Mucosa of descending colon (tissue), 3 donors: ENCODE data around the gene SAMHD1. TPM values are rescaled to one million over a fixed set of nuclear protein-coding genes. Genes with fewer than 3 reads are reported as not detected.
A peak's percentile ranks its signal among the peaks of the same experiment; 100 is the strongest.
"Not testable (repeated sequence)": the region's sequence is repeated elsewhere in the genome, so short reads cannot be mapped to it uniquely, and the experiment has no call there.

Experiments
- ATAC-seq: fragments of 200-7000 bp; cut with Tn5 transposase; one replicate; pipeline ENCODE4 v1.9.1; 2020; ENCODE audit warnings: mild to moderate bottlenecking, moderate library complexity
- DNase-seq, 3 donors: peaks; one replicate each; pipeline ENCODE4 v3.0.0-alpha.2; 2020
- H3K36me3 ChIP-seq: fragments of 200-600 bp; one replicate; pipeline ENCODE4 v1.8.0; 2021; ENCODE audit warnings: low read depth, mild to moderate bottlenecking
- H3K4me1 ChIP-seq: fragments of 200-600 bp; one replicate; pipeline ENCODE4 v1.8.0; 2021; ENCODE audit warnings: low read depth, mild to moderate bottlenecking
- H3K4me3 ChIP-seq: fragments of 200-600 bp; one replicate; pipeline ENCODE4 v1.8.0; 2021; ENCODE audit warnings: mild to moderate bottlenecking
- H3K9me3 ChIP-seq: fragments of 200-600 bp; one replicate; pipeline ENCODE4 v1.8.0; 2021; ENCODE audit warnings: mild to moderate bottlenecking
- intact Hi-C, 2 donors: fragments of 100-400 bp; cut with DNase I in 1 of 2; cut with micrococcal nuclease in 1 of 2; formaldehyde crosslinking; loops; one replicate each; pipeline versions ENCODE4 v1.11.0 to v1.11.1; 2022; cut with DNase I, micrococcal nuclease
- total RNA-seq, 3 donors: library from RNA; stranded (reverse); fragmentation: NEBNext Ultra II Directional in 2 of 3; extraction: Animal tissue kit (Norgen Biotek cat#: 25700) in 2 of 3; gene quantifications; one replicate each; pipeline versions ENCODE4 v1.2.1 to v1.2.4, GENCODE V29; 2021 to 2023
- TF ChIP-seq, protein P1 (sequence below): fragments of 200-600 bp; IDR thresholded peaks from one replicate; pipeline ENCODE4 v1.8.0; 2022; ENCODE audit warnings: antibody characterized with exemption, mild to moderate bottlenecking
- donor health status: DM: no; HTN: no; CAD: no; lungs with moderate emphysema.
- donor health status: DM: no; HTN: no; CAD: no.
- donor health status: DM: no; HTN: yes; CAD: no.

The SAMHD1 gene
- total RNA-seq, 3 donors from 2014 or later: 24.1 to 110 (median 48.6) TPM

DNA sequence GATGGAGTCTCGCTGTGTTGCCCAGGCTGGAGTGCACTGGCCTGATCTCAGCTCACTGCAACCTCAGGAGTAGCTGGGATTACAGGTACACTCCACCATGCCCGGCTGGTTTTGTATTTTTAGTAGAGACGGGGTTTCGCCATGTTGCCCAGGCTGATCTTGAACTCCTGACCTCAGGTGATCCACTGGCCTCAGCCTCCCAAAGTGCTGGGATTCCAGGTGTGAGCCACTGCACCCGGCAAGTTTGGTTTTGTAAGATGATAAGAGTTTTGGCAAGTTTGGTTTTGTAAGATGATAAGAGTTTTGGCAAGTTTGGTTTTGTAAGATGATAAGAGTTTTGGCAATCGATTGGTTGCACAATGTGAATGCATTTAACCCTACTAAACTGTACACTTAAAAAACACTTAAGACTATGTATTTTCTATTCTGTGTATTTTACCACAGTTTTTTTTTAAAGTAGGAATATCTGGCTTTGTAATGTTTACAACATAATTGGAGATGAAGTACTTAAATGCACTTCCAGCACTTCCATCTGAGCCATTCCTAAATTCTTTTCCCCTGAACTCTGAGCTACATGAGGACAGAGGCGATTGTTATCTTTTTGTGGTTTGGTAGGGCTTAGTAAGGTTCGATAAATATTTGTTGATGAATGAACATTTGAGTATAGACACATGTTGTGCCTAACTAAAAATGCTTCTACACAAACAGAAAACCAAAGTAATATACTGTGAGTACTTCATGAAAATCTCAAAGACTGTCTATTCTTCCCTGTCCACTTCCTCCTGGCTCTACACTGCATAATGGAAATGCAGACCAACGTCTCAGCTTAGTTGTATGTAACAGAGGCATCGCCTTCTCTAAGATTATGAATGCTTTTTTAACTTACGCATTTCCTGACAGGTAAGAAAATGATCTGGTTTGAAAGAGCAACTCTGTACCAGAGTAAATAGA lies 18.8 kb downstream of the SAMHD1 start:
- Histone ChIP-seq H3K4me1 (no peaks in the 10 kb centered on the region), H3K4me3 (no peak overlapping the region), H3K36me3 (no peaks in the 10 kb centered on the region), H3K9me3 (no peaks in the 10 kb centered on the region)
- peak; percentile 22 for ATAC-seq
- DNase-seq: no peak
- TF ChIP-seq, protein P1, sequence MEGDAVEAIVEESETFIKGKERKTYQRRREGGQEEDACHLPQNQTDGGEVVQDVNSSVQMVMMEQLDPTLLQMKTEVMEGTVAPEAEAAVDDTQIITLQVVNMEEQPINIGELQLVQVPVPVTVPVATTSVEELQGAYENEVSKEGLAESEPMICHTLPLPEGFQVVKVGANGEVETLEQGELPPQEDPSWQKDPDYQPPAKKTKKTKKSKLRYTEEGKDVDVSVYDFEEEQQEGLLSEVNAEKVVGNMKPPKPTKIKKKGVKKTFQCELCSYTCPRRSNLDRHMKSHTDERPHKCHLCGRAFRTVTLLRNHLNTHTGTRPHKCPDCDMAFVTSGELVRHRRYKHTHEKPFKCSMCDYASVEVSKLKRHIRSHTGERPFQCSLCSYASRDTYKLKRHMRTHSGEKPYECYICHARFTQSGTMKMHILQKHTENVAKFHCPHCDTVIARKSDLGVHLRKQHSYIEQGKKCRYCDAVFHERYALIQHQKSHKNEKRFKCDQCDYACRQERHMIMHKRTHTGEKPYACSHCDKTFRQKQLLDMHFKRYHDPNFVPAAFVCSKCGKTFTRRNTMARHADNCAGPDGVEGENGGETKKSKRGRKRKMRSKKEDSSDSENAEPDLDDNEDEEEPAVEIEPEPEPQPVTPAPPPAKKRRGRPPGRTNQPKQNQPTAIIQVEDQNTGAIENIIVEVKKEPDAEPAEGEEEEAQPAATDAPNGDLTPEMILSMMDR: no peak
- intact Hi-C loops: no loop called here

DNA sequence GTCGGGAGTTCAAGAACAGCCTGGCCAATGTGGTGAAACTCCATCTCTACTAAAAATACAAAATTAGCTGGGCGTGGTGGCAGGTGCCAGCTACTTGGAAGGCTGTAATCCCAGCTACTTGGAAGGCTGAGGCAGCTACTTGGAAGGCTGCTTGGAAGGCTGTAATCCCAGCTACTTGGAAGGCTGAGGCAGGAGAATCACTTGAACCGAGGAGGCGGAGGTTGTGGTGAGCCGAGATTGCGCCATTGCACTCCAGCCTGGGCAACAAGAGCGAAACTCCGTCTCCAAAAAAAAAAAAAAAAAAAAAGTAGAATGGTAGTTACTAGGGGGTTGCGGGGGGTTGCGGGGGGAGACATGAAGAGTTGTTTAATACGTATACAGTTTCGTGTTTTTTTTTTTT lies 19.4 kb downstream of the SAMHD1 start:
- H3K9me3 ChIP-seq, H3K4me1 ChIP-seq, intact Hi-C loops, H3K36me3 ChIP-seq, ATAC-seq, H3K4me3 ChIP-seq, DNase-seq: not testable (repeated sequence)

DNA sequence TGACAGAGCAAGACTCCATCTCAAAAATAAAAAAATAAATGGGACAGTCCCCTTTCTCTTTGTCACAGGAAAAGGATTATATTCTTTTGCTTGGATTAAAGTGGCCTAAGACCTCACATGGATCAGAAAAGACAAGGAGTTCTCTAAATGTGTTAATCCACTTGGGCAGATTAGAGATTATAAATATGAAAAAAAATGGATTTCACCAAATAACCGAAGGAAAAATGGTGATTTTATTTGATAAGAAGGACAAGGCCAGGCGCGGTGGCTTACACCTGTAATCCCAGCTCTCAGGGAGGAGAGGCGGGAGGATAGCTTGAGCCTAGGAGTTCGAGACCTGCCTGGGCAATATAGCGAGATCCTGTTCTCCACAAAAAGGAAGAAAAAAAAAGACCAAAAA lies 21.8 kb downstream of the SAMHD1 start:
- ATAC-seq (no peak), DNase-seq (no peak)
- H3K9me3 ChIP-seq: no peaks in the 10 kb centered on the region
- TF ChIP-seq, protein P1: no peak
- no peak overlapping the region for H3K4me3 ChIP-seq
- intact Hi-C loops: no loop called here
- H3K36me3 ChIP-seq: no peaks in the 10 kb centered on the region
- no peaks in the 10 kb centered on the region for H3K4me1 ChIP-seq

DNA sequence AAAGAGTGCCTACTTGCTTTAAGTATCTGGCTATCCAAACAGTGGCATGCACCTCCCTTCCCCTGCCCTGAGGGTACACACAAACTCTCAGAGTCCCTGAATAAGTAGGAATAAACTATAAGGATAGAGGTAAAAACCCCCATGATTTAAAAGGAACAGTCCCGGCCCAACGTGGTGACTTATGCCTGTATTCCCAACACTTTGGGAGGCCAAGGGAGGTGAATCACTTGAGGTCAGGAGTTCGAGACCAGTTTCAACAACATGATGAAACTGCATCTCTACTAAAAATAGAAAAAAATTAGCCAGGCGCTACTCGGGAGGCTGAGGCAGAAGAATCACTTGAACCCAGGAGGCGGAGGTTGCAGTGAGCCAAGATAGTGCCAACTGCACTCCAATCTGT lies 22.2 kb downstream of the SAMHD1 start:
- no peak for ATAC-seq
- intact Hi-C loops: no loop called here
- H3K4me1 ChIP-seq: no peaks in the 10 kb centered on the region
- H3K4me3 ChIP-seq: no peak overlapping the region
- no peaks in the 10 kb centered on the region for H3K9me3 ChIP-seq
- TF ChIP-seq, protein P1: no peak
- no peak for DNase-seq
- no peaks in the 10 kb centered on the region for H3K36me3 ChIP-seq

DNA sequence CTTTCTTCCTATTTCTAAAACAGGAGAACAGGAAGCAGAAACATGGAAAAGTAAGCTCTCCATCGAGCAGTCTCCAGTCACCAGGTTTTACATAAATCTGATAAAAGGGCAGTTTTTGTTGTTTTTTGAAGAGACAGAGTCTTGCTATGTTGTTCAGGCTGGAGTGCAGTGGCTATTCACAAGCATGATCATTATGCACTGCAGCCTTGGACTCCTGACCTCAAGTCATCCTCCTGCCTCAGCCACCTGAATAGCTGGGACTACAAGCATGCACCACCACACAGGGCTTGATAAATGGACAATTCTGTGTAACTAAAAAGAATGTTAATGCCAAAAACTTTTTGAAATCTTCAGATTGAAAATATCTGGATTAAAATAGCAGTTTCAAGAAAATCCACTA lies 23.8 kb downstream of the SAMHD1 start:
- TF ChIP-seq, protein P1: no peak
- H3K36me3 ChIP-seq: no peaks in the 10 kb centered on the region
- no peaks in the 10 kb centered on the region for H3K9me3 ChIP-seq
- no peaks in the 10 kb centered on the region for H3K4me1 ChIP-seq
- no peak overlapping the region for H3K4me3 ChIP-seq
- intact Hi-C loops: no loop called here
- ATAC-seq (no peak), DNase-seq (no peak)

DNA sequence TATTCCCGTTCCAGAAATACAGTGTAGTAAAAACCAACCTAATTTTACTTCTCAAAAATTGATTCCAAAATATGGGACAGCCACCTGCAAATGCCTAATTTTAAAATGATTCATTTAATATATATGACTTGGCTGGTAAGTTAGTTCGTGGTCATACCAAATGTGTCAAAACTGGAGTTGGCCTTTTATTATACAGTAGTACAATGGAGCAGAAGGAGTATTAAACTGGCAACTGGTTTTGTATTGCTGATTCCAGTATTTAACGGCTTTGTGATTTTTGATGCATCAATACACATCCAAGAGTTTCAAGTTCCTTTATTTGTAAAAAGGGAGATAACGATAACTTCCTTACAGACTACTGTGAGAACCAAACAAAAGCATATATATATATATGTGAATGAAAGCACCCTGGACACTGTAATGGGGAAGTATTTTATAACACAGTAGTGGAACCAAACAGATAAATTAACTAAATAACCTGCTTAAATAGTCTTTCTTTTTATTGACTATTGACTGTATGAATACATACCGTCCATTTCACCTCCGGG lies 24.8 kb downstream of the SAMHD1 start:
- no peak for ATAC-seq
- Histone ChIP-seq H3K4me3 (no peak overlapping the region), H3K9me3 (no peaks in the 10 kb centered on the region), H3K36me3 (no peaks in the 10 kb centered on the region), H3K4me1 (no peaks in the 10 kb centered on the region)
- TF ChIP-seq, protein P1: no peak
- intact Hi-C loops: no loop called here
- DNase-seq: no peak
